Measurements from ENCODE around the gene ACSS1.
A peak's percentile ranks its signal among the peaks of the same experiment; 100 is the strongest.

ACSS1 gene

GRCh38 chr20:25058051-25058846 is at the start of gene ACSS1:
Gene ACSS1 (minus strand): TSS chr20:25058139. CDS start chr20:25058102, 37 bp downstream.
- Histone ChIP-seq H3K9ac (ENCODE audit: insufficient read length, low read depth) (peak within 1 kb of the TSS; percentile 74), H3K9me3 (ENCODE audit: insufficient read depth, low read length) (no peaks in the 10 kb centered on the region), H3K27me3 (ENCODE audit: insufficient read depth, insufficient read length) (peaks cover 89% of the 10 kb centered on the region), H3K36me3 (ENCODE audit: insufficient read depth, insufficient read length, low read length) (no peaks in the 10 kb centered on the region), H3K4me1 (ENCODE audit: insufficient read depth, insufficient read length) (peaks cover 4% of the 10 kb centered on the region), H3K4me3 (ENCODE audit: insufficient read length, low read depth) (peak within 1 kb of the TSS; percentile 42)
- DNase-seq (ENCODE audit: low read depth, low spot score): no peak
- TF ChIP-seq SUZ12 (IDR thresholded peaks at IDR 0.05; ENCODE audit: extremely low read depth, insufficient read depth, insufficient read length) (peak; percentile 14), ZNF274 (IDR thresholded peaks at IDR 0.05; ENCODE audit: low read depth, low read length) (no peak)

DNA sequence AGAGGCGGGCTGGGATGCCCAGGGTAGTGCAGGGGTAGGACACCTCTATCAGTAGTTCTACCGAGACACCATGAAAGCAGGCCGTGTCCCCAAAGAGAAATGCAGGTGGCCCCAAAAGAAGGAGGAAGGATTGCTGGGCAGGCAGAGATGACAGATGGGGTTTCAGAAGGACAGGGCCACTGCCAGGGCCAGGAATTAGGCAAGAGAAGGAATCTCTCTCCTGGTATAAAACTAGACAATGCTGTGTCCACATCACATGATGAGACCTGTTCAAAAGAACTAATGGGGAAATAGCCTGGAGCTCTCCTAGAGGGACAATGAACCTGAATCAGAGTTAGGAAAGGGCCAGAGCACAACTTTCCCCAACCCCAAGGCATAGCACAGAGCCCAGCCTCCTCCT is 45.6 kb upstream of the ACSS1 start:
- H3K9me3 ChIP-seq (ENCODE audit: insufficient read depth, low read length): no peaks in the 10 kb centered on the region
- no peaks in the 10 kb centered on the region for H3K4me1 ChIP-seq (ENCODE audit: insufficient read depth, insufficient read length)
- H3K4me3 ChIP-seq (ENCODE audit: insufficient read length, low read depth): no peak overlapping the region
- H3K36me3 ChIP-seq (ENCODE audit: insufficient read depth, insufficient read length, low read length): no peaks in the 10 kb centered on the region
- H3K9ac ChIP-seq (ENCODE audit: insufficient read length, low read depth): no peak overlapping the region
- no peak for DNase-seq (ENCODE audit: low read depth, low spot score)
- H3K27me3 ChIP-seq (ENCODE audit: insufficient read depth, insufficient read length): no peaks in the 10 kb centered on the region
- TF ChIP-seq YY1 (IDR thresholded peaks at IDR 0.05; ENCODE audit: insufficient read depth, insufficient read length): no peak
- TF ChIP-seq ZNF274 (IDR thresholded peaks at IDR 0.05; ENCODE audit: low read depth, low read length): no peak
- no peak for TF ChIP-seq SUZ12 (IDR thresholded peaks at IDR 0.05; ENCODE audit: extremely low read depth, insufficient read depth, insufficient read length)

DNA sequence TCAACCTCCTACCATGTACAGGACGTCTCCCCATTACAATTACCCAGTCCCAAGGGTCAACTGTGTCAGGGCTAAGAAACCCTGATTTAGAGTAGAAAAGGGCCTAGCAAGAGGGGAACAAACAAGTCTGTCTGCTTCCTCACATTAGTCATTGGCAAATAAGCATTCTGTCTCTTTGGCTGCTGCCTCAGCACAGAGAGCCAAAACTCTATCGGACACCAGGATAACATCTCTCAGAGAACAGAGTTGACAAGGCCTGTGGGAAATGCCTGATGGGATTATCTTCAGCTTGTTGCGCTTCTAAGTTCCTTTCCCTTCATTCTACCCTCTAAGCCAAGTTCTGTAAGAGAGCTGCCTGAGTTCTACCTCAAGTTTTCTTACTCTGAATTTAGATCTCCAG is 43.0 kb upstream of the ACSS1 start:
- no peak for DNase-seq (ENCODE audit: low read depth, low spot score)
- H3K4me3 ChIP-seq (ENCODE audit: insufficient read length, low read depth): no peak overlapping the region
- no peaks in the 10 kb centered on the region for H3K9me3 ChIP-seq (ENCODE audit: insufficient read depth, low read length)
- TF ChIP-seq ZNF274 (IDR thresholded peaks at IDR 0.05; ENCODE audit: low read depth, low read length) (no peak), SUZ12 (IDR thresholded peaks at IDR 0.05; ENCODE audit: extremely low read depth, insufficient read depth, insufficient read length) (no peak), YY1 (IDR thresholded peaks at IDR 0.05; ENCODE audit: insufficient read depth, insufficient read length) (no peak)
- H3K36me3 ChIP-seq (ENCODE audit: insufficient read depth, insufficient read length, low read length): no peaks in the 10 kb centered on the region
- no peak overlapping the region for H3K9ac ChIP-seq (ENCODE audit: insufficient read length, low read depth)
- H3K27me3 ChIP-seq (ENCODE audit: insufficient read depth, insufficient read length): no peaks in the 10 kb centered on the region
- H3K4me1 ChIP-seq (ENCODE audit: insufficient read depth, insufficient read length): no peaks in the 10 kb centered on the region

GRCh38 chr20:25099601-25100140 is 41.7 kb upstream of the ACSS1 start:
- H3K9ac ChIP-seq (ENCODE audit: insufficient read length, low read depth): no peak overlapping the region
- H3K36me3 ChIP-seq (ENCODE audit: insufficient read depth, insufficient read length, low read length): no peaks in the 10 kb centered on the region
- TF ChIP-seq YY1 (IDR thresholded peaks at IDR 0.05; ENCODE audit: insufficient read depth, insufficient read length): no peak
- TF ChIP-seq SUZ12 (IDR thresholded peaks at IDR 0.05; ENCODE audit: extremely low read depth, insufficient read depth, insufficient read length): no peak
- no peak for TF ChIP-seq ZNF274 (IDR thresholded peaks at IDR 0.05; ENCODE audit: low read depth, low read length)
- H3K4me1 ChIP-seq (ENCODE audit: insufficient read depth, insufficient read length): no peaks in the 10 kb centered on the region
- no peaks in the 10 kb centered on the region for H3K9me3 ChIP-seq (ENCODE audit: insufficient read depth, low read length)
- H3K4me3 ChIP-seq (ENCODE audit: insufficient read length, low read depth): no peak overlapping the region
- no peak for DNase-seq (ENCODE audit: low read depth, low spot score)
- no peaks in the 10 kb centered on the region for H3K27me3 ChIP-seq (ENCODE audit: insufficient read depth, insufficient read length)

- Histone ChIP-seq H3K4me1 (ENCODE audit: insufficient read depth, insufficient read length) (no peaks in the 10 kb centered on the region), H3K9me3 (ENCODE audit: insufficient read depth, low read length) (no peaks in the 10 kb centered on the region), H3K4me3 (ENCODE audit: insufficient read length, low read depth) (no peak overlapping the region), H3K9ac (ENCODE audit: insufficient read length, low read depth) (no peak overlapping the region), H3K27me3 (ENCODE audit: insufficient read depth, insufficient read length) (no peaks in the 10 kb centered on the region), H3K36me3 (ENCODE audit: insufficient read depth, insufficient read length, low read length) (no peaks in the 10 kb centered on the region)
- no peak for DNase-seq (ENCODE audit: low read depth, low spot score)
- TF ChIP-seq ZNF274 (IDR thresholded peaks at IDR 0.05; ENCODE audit: low read depth, low read length) (no peak), SUZ12 (IDR thresholded peaks at IDR 0.05; ENCODE audit: extremely low read depth, insufficient read depth, insufficient read length) (no peak), YY1 (IDR thresholded peaks at IDR 0.05; ENCODE audit: insufficient read depth, insufficient read length) (no peak)
These were observed 39.6 kb upstream of the ACSS1 start for GRCh38 chr20:25097498-25097897.

GRCh38 chr20:25090492-25091429 is 32.8 kb upstream of the ACSS1 start:
- H3K4me1 ChIP-seq (ENCODE audit: insufficient read depth, insufficient read length): no peaks in the 10 kb centered on the region
- no peak for DNase-seq (ENCODE audit: low read depth, low spot score)

More at GRCh38 chr20:25090492-25091429, 32.8 kb upstream of the ACSS1 start:
- Histone ChIP-seq H3K27me3 (ENCODE audit: insufficient read depth, insufficient read length) (peaks cover 47% of the 10 kb centered on the region), H3K36me3 (ENCODE audit: insufficient read depth, insufficient read length, low read length) (no peaks in the 10 kb centered on the region), H3K9me3 (ENCODE audit: insufficient read depth, low read length) (no peaks in the 10 kb centered on the region), H3K9ac (ENCODE audit: insufficient read length, low read depth) (no peak overlapping the region), H3K4me3 (ENCODE audit: insufficient read length, low read depth) (no peak overlapping the region)
- no peak for TF ChIP-seq SUZ12 (IDR thresholded peaks at IDR 0.05; ENCODE audit: extremely low read depth, insufficient read depth, insufficient read length)
- no peak for TF ChIP-seq ZNF274 (IDR thresholded peaks at IDR 0.05; ENCODE audit: low read depth, low read length)
- TF ChIP-seq YY1 (IDR thresholded peaks at IDR 0.05; ENCODE audit: insufficient read depth, insufficient read length): no peak
